HepG2 (cell line): ENCODE measurements around the gene MAFF.

ENCODE experiments used
- CTCF ChIP-seq: sonication (generic); formaldehyde crosslinking; IDR thresholded peaks from 2 replicates; pipeline ENCODE4 v1.5.0; 2020; ENCODE audit warnings: mild to moderate bottlenecking, missing genetic modification reagents, moderate library complexity
- ELF1 ChIP-seq: sonication (generic); formaldehyde crosslinking; IDR thresholded peaks from 2 replicates; pipeline ENCODE4 v1.4.0; 2020; ENCODE audit warnings: missing genetic modification reagents
- ETS1 ChIP-seq: sonication (generic); formaldehyde crosslinking; IDR thresholded peaks from 2 replicates; pipeline ENCODE4 v1.4.0; 2020; ENCODE audit warnings: missing genetic modification reagents
- EZH2 ChIP-seq: conservative IDR thresholded peaks from 2 replicates; pipeline ENCODE4 v1.6.1; 2012; ENCODE audit warnings: mild to moderate bottlenecking, low read depth, low read length, moderate library complexity
- SAFB2 ChIP-seq: sonication (generic); formaldehyde crosslinking; IDR thresholded peaks from 2 replicates; pipeline ENCODE4 v1.5.1; 2020; ENCODE audit warnings: missing genetic modification reagents, low read depth, mild to moderate bottlenecking, borderline replicate concordance
- ZFP90 ChIP-seq: sonication (generic); formaldehyde crosslinking; IDR thresholded peaks from 2 replicates; pipeline ENCODE4 v1.8.0; 2022; ENCODE audit warnings: missing genetic modification reagents, mild to moderate bottlenecking, inconsistent platforms, borderline replicate concordance

- TF ChIP-seq CTCF (CRISPR knock-in tag) (no peak), EZH2 (no peak), ETS1 (CRISPR knock-in tag) (no peak), ZFP90 (CRISPR knock-in tag) (no peak), ELF1 (no peak), SAFB2 (no peak)
Measured at GRCh38 chr22:38257181-38257580, 55.4 kb downstream of the MAFF start.
